ENCODE data around the gene CHMP1B.
A peak's percentile ranks its signal among the peaks of the same experiment; 100 is the strongest.

Gene CHMP1B

DNA sequence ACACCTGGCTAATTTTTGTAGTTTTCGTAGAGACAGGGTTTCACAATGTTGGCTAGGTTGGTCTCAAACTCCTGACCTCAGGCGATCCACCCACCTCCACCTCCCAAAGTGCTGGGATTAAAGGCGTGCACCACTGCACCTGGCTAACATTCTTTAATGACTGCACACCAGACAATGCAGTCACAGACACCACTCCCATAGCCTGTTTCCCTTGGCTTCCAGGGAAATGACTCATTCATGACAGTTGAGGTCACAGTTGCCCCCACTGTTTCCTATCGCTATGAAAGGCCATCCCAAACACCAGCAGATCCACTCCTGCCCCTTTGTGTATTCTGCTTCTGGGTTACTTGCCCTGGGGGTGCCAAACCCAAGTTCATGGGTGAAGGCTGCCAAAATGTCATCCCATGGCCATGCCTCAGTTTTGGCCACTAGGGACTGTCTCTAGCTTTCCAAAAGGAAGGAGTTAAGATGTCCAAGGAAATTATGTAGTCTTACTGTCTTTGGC lies 8.7 kb downstream of the CHMP1B start:
- TF ChIP-seq, protein P1, sequence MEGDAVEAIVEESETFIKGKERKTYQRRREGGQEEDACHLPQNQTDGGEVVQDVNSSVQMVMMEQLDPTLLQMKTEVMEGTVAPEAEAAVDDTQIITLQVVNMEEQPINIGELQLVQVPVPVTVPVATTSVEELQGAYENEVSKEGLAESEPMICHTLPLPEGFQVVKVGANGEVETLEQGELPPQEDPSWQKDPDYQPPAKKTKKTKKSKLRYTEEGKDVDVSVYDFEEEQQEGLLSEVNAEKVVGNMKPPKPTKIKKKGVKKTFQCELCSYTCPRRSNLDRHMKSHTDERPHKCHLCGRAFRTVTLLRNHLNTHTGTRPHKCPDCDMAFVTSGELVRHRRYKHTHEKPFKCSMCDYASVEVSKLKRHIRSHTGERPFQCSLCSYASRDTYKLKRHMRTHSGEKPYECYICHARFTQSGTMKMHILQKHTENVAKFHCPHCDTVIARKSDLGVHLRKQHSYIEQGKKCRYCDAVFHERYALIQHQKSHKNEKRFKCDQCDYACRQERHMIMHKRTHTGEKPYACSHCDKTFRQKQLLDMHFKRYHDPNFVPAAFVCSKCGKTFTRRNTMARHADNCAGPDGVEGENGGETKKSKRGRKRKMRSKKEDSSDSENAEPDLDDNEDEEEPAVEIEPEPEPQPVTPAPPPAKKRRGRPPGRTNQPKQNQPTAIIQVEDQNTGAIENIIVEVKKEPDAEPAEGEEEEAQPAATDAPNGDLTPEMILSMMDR (conservative IDR thresholded peaks at IDR 0.05; ENCODE audit: low read depth, low read length) = peak; percentile 28
- DNase-seq (ENCODE audit: low read depth) = peak; percentile 52
- H3K4me3 ChIP-seq (ENCODE audit: low read length) = no peak overlapping the region

DNA sequence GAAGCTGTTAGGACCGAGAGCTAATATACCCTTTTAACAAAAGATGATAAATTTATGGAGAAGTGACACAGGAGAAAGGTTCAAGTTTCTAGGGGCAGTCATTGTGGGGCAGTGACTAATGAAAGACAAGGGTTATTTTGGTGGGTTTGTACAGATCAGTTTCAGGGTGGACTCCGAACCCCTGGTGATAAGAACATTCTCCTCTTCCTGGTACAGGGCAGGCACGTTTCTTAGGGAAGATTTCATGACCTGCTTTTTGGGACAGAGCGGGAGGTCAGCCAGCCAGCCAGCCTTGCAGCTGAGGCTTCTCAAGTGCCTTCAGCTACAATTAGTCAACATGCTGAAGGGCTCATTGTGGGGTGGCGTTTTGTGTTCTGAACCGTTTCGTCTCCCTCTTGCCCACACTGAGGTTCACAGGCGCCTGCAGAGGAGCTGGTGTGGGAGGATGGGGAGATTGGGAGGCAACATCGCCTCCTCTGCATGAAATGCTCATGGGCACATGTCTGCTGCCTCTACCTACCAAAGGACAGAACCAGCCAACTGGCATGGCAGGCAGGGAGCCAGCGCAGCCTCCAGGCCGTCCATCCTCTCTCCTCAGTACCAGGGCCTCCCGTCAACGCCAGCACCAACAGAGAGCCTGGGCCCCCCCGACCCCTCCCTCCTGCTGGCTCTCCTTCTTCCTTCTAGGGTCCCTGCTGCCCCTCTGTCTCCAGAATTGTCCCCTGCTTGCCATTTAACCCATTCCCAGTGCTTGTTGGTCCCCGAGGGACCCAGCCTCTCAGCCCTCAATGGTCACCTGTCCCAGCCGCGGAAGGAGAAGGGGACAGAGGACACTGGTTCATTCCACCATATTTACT lies 9.6 kb downstream of the CHMP1B start:
- no peak overlapping the region for H3K4me3 ChIP-seq (ENCODE audit: low read length)
- TF ChIP-seq, protein P1 (conservative IDR thresholded peaks at IDR 0.05; ENCODE audit: low read depth, low read length) = no peak
- no peak for DNase-seq (ENCODE audit: low read depth)

DNA sequence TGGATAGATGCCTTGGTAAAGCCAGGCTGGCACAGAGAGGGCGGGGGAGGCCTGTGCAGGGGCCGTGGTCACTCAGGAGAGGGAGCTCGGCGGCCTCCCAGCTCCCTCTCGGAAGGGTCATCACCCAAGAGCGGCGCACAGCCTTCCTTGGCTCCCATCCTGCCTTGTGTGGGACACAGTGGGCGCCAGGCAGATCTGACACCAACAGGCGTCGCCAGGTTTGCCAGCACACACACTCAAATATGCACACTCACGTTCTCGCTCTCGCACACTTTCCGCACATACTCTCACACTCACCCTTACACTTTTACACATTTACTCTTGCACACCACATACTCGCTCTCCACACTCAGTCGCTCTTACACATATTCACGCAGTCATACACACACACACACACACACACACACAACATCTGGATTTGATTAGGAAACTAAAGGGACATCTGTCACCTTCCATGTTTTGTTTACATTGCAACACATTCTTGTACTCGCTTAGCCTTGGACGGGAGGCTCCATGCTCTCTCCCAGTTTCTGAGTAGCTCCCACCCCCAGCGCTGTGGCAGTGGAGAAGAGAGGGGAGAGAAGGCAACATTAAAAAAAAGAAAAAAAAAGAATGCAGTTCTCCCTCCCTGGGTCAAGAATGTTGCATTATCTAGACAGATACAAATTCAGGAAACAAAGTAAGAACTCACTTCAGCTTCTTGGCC lies 10.5 kb downstream of the CHMP1B start:
- H3K4me3 ChIP-seq (ENCODE audit: low read length) = no peak overlapping the region
- TF ChIP-seq, protein P1 (conservative IDR thresholded peaks at IDR 0.05; ENCODE audit: low read depth, low read length) = no peak
- no peak for DNase-seq (ENCODE audit: low read depth)

DNA sequence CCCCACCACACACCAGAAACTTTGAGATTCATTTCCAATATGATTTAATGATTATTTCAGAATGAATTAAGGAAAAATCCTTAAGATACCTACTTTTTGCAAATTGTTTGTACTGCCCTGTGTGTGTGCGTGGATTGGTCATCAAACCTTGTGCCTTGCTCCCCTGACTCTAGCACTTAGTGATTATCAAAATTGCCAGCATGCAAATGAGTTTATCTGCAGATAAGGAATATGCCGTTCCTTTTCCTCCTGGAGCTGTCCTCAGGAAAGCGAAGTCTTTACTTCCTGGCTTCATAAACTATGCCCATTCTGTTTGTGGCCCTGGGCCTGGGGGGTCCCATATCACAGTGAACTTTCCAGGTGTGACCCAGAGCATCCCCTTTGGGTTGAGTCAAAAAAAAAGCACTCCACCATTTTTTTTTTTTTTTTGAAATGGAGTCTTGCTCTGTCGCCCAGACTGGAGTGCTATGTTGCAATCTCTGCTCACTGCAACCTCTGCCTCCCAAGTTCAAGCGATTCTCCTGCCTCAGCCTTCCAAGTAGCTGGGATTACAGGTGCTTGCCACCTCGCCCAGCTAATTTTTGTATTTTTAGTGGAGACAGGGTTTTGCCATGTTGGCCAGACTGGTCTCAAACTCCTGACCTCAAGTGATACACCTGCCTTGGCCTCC lies 11.4 kb downstream of the CHMP1B start:
- DNase-seq (ENCODE audit: low read depth) = no peak
- H3K4me3 ChIP-seq (ENCODE audit: low read length) = no peak overlapping the region
- TF ChIP-seq, protein P1 (conservative IDR thresholded peaks at IDR 0.05; ENCODE audit: low read depth, low read length) = no peak

DNA sequence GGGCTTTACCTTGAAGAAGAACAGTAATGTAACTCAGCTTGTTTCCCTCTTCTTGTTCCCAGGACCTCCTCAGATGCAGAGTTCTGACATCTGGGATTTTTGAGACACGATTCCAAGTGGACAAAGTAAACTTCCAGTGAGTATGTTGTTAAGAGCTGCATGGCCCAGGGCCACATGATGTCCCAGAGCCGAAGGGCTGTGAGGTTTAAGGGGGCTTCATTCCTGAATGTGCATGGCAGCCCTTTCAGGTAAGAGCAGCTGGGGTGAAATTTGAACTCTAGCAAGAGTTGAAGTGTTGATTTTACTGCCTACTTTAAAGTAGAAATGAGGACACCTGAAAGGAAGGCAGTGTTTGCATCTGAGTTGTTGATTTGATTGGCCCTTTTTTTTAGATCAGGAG lies 13.3 kb downstream of the CHMP1B start:
- TF ChIP-seq, protein P1 (conservative IDR thresholded peaks at IDR 0.05; ENCODE audit: low read depth, low read length) = no peak
- H3K4me3 ChIP-seq (ENCODE audit: low read length) = no peak overlapping the region
- DNase-seq (ENCODE audit: low read depth) = no peak

DNA sequence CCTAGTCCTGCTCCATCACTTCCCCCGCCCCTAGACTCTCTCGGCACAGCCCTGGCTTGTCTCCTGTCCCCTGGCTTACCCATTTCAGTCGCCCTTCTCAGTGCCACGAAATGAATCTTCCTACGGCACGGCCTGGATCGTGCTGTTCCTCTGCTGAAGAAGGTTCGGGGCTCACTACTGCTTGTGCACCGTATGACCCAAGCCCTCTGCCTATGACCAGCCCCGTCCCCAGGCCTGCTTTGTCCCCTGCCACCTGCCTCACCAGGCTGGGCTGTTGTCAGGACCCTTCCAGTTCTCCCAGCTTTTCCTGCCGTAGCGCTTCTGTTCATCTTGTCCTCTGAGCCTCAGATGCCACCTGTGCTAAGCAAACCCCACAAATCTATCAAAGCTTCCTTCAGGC lies 13.9 kb downstream of the CHMP1B start:
- H3K4me3 ChIP-seq (ENCODE audit: low read length) = no peak overlapping the region
- TF ChIP-seq, protein P1 (conservative IDR thresholded peaks at IDR 0.05; ENCODE audit: low read depth, low read length) = no peak
- DNase-seq (ENCODE audit: low read depth) = no peak
